Erythroblast (primary cell): ENCODE measurements around the gene CACNA1D.

Experiments
- GATA1 ChIP-seq: IDR thresholded peaks from 2 replicates; pipeline ENCODE4 v1.6.1; 2011; ENCODE audit warnings: low read depth, mild to moderate bottlenecking, control low read depth, low read length, moderate library complexity
- POLR2A ChIP-seq: IDR thresholded peaks from 2 replicates; pipeline ENCODE4 v1.6.1; 2011; ENCODE audit warnings: mild to moderate bottlenecking, low read length

- TF ChIP-seq POLR2A (no peak), GATA1 (no peak)
Measured at GRCh38 chr3:53525765-53526703, 31.6 kb downstream of the CACNA1D start.
